Liver (tissue), 9 donors: ENCODE data around the gene DCLK2. TPM values are rescaled to one million over a fixed set of nuclear protein-coding genes. Genes with fewer than 3 reads are reported as not detected.

ENCODE experiments used
- DNase-seq: peaks from one replicate; pipeline ENCODE4 v3.0.0-alpha.2; 2017; ENCODE audit warnings: low spot score
- H3K27ac ChIP-seq, 2 donors: one replicate each; pipeline ENCODE4 v1.7.0; 2013; ENCODE audit warnings: inconsistent platforms in 2 of 2, low read length in 2 of 2, control low read depth in 1 of 2, low read depth in 1 of 2, mild to moderate bottlenecking in 1 of 2
- H3K27me3 ChIP-seq, 4 donors: one replicate each; pipeline versions ENCODE4 v1.6.1 to v1.7.0; 2013; ENCODE audit warnings: low read length in 3 of 4, inconsistent platforms in 1 of 4, mild to moderate bottlenecking in 1 of 4, moderate library complexity in 1 of 4; ENCODE audit not compliant: control insufficient read depth in 4 of 4, insufficient read depth in 4 of 4
- H3K36me3 ChIP-seq, 4 donors: one replicate each; pipeline versions ENCODE4 v1.6.1 to v1.7.0; 2013; ENCODE audit warnings: low read length in 3 of 4, mild to moderate bottlenecking in 3 of 4, low read depth in 1 of 4, moderate library complexity in 1 of 4; ENCODE audit not compliant: control insufficient read depth in 4 of 4, insufficient read depth in 3 of 4
- H3K4me1 ChIP-seq, 4 donors: one replicate each; pipeline versions ENCODE4 v1.6.1 to v1.7.0; 2013; ENCODE audit warnings: low read length in 3 of 4, mild to moderate bottlenecking in 3 of 4, moderate library complexity in 1 of 4; ENCODE audit not compliant: control insufficient read depth in 4 of 4, insufficient read depth in 4 of 4
- H3K4me3 ChIP-seq, 3 donors: one replicate each; pipeline versions ENCODE4 v1.6.1 to v1.7.0; 2013; ENCODE audit warnings: low read length in 3 of 3, control low read depth in 1 of 3, low read depth in 1 of 3, mild to moderate bottlenecking in 1 of 3
- H3K9ac ChIP-seq, 2 donors: one replicate each; pipeline ENCODE4 v1.7.0; 2013; ENCODE audit warnings: low read length in 2 of 2, mild to moderate bottlenecking in 2 of 2, moderate library complexity in 2 of 2, control low read depth in 1 of 2, low read depth in 1 of 2
- H3K9me3 ChIP-seq, 4 donors: one replicate each; pipeline versions ENCODE4 v1.6.1 to v1.7.0; 2013; ENCODE audit warnings: low read length in 3 of 4; ENCODE audit not compliant: control insufficient read depth in 4 of 4
- EGR1 ChIP-seq, 2 donors: IDR thresholded peaks; 2 replicates each; pipeline ENCODE4 v1.6.1; 2016 to 2018; ENCODE audit warnings: antibody characterized with exemption in 2 of 2, low read depth in 2 of 2
- FOXA1 ChIP-seq: IDR thresholded peaks from 2 replicates; pipeline ENCODE4 v1.6.1; 2016; ENCODE audit warnings: antibody characterized with exemption
- GABPA ChIP-seq, 2 donors: IDR thresholded peaks in 1 of 2; conservative IDR thresholded peaks in 1 of 2; 2 replicates each; pipeline ENCODE4 v1.6.1; 2016; ENCODE audit warnings: antibody characterized with exemption in 2 of 2, mild to moderate bottlenecking in 1 of 2, moderate library complexity in 1 of 2
- HNF4A ChIP-seq, 2 donors: conservative IDR thresholded peaks; 2 replicates each; pipeline ENCODE4 v1.6.1; 2016; ENCODE audit warnings: antibody characterized with exemption in 2 of 2, mild to moderate bottlenecking in 2 of 2
- HNF4G ChIP-seq: IDR thresholded peaks from 2 replicates; pipeline ENCODE4 v1.6.1; 2016; ENCODE audit warnings: antibody characterized with exemption
- NR2F2 ChIP-seq: IDR thresholded peaks from 2 replicates; pipeline ENCODE4 v1.6.1; 2016; ENCODE audit warnings: antibody characterized with exemption
- RAD21 ChIP-seq, 2 donors: IDR thresholded peaks; 2 replicates each; pipeline ENCODE4 v1.6.1; 2016; ENCODE audit warnings: antibody characterized with exemption in 2 of 2, mild to moderate bottlenecking in 2 of 2
- RXRA ChIP-seq, 2 donors: IDR thresholded peaks; 2 replicates each; pipeline ENCODE4 v1.6.1; 2017 to 2018; ENCODE audit warnings: antibody characterized with exemption in 2 of 2, mild to moderate bottlenecking in 1 of 2
- SP1 ChIP-seq: IDR thresholded peaks from 2 replicates; pipeline ENCODE4 v1.6.1; 2018; ENCODE audit warnings: antibody characterized with exemption, mild to moderate bottlenecking
- TAF1 ChIP-seq: conservative IDR thresholded peaks from 2 replicates; pipeline ENCODE4 v1.6.1; 2016; ENCODE audit warnings: antibody characterized with exemption, mild to moderate bottlenecking
- YY1 ChIP-seq: IDR thresholded peaks from 2 replicates; pipeline ENCODE4 v1.6.1; 2016; ENCODE audit warnings: antibody characterized with exemption, mild to moderate bottlenecking
- WGBS: extraction: QIAGEN DNeasy Blood & Tissue Kit; methylation state at CpG from one replicate; pipeline ENCODE4 v1.1.7; 2013; 5-methylcytosine and 5-hydroxymethylcytosine counted together
- polyA plus RNA-seq, 2 donors: library from polyadenylated mRNA; stranded (reverse) in 1 of 2; unstranded in 1 of 2; fragments of 200-250 nt in 1 of 2; fragments of >200 nt in 1 of 2; fragmentation: Nextera tagmentation in 1 of 2; extraction: Ambion mirVana in 1 of 2; gene quantifications; one replicate each; pipeline versions ENCODE4 v1.2.1 to v1.2.3, GENCODE V29; 2013 to 2015
- total RNA-seq, 2 donors: library from RNA; depleted of rRNA; stranded (reverse); fragments of >200 nt; gene quantifications; one replicate each; pipeline ENCODE4 v1.2.3, GENCODE V29; 2014
- TF ChIP-seq, protein P1 (sequence below): IDR thresholded peaks from 2 replicates; pipeline ENCODE4 v1.6.1; 2016; ENCODE audit warnings: antibody characterized with exemption
- TF ChIP-seq, protein P2 (sequence below): IDR thresholded peaks from 2 replicates; pipeline ENCODE4 v1.6.1; 2016; ENCODE audit warnings: antibody characterized with exemption
- TF ChIP-seq, protein P3 (sequence below): IDR thresholded peaks from 2 replicates; pipeline ENCODE4 v1.6.1; 2016; ENCODE audit warnings: antibody characterized with exemption
- TF ChIP-seq, protein P4 (sequence below): IDR thresholded peaks from 2 replicates; pipeline ENCODE4 v1.6.1; 2016; ENCODE audit warnings: antibody characterized with exemption, mild to moderate bottlenecking
- donor health status: healthy.
- donor health status: healthy.
- donor health status: healthy.
- donor health status: healthy.
- donor health status: healthy.

The DCLK2 gene
- total and polyA plus RNA-seq, 4 donors: 0.14 to 1.7 (median 0.50) TPM

DNA sequence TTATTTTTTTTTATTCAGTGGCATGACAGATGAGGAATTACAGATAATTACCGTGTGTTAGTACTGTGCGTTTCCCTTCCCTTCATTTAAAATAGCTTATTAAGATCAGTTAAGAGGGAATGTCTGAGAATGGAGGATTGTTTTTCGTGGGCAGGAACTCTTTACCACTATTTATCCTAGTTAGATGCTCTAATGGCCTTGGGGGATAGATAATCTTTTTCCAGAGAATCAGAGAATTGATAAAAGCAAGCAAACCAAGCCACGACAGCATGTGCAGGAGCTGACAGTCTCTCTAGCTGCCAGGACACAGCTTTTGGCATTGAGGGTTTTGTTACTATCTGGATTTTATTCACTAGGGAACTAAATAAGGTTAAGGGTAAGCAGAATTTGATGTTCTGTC lies 128.7 kb downstream of the DCLK2 start:
- DNase-seq: no peak
- no peak for TF ChIP-seq YY1
- TF ChIP-seq, protein P1, sequence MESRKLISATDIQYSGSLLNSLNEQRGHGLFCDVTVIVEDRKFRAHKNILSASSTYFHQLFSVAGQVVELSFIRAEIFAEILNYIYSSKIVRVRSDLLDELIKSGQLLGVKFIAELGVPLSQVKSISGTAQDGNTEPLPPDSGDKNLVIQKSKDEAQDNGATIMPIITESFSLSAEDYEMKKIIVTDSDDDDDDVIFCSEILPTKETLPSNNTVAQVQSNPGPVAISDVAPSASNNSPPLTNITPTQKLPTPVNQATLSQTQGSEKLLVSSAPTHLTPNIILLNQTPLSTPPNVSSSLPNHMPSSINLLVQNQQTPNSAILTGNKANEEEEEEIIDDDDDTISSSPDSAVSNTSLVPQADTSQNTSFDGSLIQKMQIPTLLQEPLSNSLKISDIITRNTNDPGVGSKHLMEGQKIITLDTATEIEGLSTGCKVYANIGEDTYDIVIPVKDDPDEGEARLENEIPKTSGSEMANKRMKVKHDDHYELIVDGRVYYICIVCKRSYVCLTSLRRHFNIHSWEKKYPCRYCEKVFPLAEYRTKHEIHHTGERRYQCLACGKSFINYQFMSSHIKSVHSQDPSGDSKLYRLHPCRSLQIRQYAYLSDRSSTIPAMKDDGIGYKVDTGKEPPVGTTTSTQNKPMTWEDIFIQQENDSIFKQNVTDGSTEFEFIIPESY: no peak
- no peak for TF ChIP-seq SP1
- no peak for TF ChIP-seq HNF4A (conservative IDR thresholded peaks at IDR 0.05)
- TF ChIP-seq, protein P2, sequence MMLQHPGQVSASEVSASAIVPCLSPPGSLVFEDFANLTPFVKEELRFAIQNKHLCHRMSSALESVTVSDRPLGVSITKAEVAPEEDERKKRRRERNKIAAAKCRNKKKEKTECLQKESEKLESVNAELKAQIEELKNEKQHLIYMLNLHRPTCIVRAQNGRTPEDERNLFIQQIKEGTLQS: no peak
- no peak for TF ChIP-seq RAD21 (IDR thresholded peaks at IDR 0.05)
- no peak for TF ChIP-seq RXRA (IDR thresholded peaks at IDR 0.05)
- no peak for TF ChIP-seq HNF4G
- TF ChIP-seq, protein P3, sequence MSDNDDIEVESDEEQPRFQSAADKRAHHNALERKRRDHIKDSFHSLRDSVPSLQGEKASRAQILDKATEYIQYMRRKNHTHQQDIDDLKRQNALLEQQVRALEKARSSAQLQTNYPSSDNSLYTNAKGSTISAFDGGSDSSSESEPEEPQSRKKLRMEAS: no peak
- TF ChIP-seq TAF1: no peak
- TF ChIP-seq FOXA1: no peak
- TF ChIP-seq, protein P4, sequence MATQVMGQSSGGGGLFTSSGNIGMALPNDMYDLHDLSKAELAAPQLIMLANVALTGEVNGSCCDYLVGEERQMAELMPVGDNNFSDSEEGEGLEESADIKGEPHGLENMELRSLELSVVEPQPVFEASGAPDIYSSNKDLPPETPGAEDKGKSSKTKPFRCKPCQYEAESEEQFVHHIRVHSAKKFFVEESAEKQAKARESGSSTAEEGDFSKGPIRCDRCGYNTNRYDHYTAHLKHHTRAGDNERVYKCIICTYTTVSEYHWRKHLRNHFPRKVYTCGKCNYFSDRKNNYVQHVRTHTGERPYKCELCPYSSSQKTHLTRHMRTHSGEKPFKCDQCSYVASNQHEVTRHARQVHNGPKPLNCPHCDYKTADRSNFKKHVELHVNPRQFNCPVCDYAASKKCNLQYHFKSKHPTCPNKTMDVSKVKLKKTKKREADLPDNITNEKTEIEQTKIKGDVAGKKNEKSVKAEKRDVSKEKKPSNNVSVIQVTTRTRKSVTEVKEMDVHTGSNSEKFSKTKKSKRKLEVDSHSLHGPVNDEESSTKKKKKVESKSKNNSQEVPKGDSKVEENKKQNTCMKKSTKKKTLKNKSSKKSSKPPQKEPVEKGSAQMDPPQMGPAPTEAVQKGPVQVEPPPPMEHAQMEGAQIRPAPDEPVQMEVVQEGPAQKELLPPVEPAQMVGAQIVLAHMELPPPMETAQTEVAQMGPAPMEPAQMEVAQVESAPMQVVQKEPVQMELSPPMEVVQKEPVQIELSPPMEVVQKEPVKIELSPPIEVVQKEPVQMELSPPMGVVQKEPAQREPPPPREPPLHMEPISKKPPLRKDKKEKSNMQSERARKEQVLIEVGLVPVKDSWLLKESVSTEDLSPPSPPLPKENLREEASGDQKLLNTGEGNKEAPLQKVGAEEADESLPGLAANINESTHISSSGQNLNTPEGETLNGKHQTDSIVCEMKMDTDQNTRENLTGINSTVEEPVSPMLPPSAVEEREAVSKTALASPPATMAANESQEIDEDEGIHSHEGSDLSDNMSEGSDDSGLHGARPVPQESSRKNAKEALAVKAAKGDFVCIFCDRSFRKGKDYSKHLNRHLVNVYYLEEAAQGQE: no peak
- TF ChIP-seq GABPA (IDR thresholded peaks at IDR 0.05 in 1 of 2, conservative IDR thresholded peaks at IDR 0.05 in 1 of 2): no peak
- no peak for TF ChIP-seq EGR1 (IDR thresholded peaks at IDR 0.05; ENCODE audit: low read depth in 2 of 2)
- TF ChIP-seq NR2F2: no peak
- Histone ChIP-seq H3K36me3 (no peaks in the 10 kb centered on the region), H3K9ac (no peak overlapping the region), H3K4me1 (no peaks in the 10 kb centered on the region), H3K27ac (no peak overlapping the region), H3K4me3 (no peak overlapping the region), H3K27me3 (peaks cover 0 to 8% (median 0%) of the 10 kb centered on the region in 4 donors), H3K9me3 (no peaks in the 10 kb centered on the region)
- WGBS: 82% methylated on average over 4 of the region's 4 CpGs

DNA sequence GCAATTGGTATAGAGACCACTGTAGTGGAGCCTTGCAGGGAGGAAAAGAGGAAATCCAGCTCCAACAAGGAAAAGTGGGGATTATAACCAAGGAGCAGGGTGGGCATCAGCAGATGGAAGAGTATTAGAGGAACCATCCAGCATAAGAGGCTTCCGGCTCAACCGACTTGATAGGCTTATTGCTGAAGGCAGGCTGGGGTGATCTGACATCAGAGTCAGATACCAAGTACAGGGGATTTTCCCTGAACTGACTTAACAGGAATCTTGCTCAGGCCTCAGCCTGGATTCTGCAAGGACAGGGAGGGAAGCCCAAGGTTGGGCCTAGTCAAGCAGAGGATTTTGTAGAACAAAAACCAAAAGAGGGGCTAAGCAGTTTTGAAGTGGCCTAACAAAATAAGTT lies 129.6 kb downstream of the DCLK2 start:
- H3K36me3 ChIP-seq: no peaks in the 10 kb centered on the region
- H3K4me1 ChIP-seq: no peaks in the 10 kb centered on the region
- H3K4me3 ChIP-seq: no peak overlapping the region
- 89% methylated on average over 2 of the region's 2 CpGs for WGBS
- no peak overlapping the region for H3K27ac ChIP-seq
- H3K9me3 ChIP-seq: no peaks in the 10 kb centered on the region
- H3K9ac ChIP-seq: no peak overlapping the region
- peaks cover 0 to 8% (median 0%) of the 10 kb centered on the region in 4 donors for H3K27me3 ChIP-seq
- TF ChIP-seq YY1 (no peak), SP1 (no peak), NR2F2 (no peak), RAD21 (IDR thresholded peaks at IDR 0.05) (no peak), GABPA (IDR thresholded peaks at IDR 0.05 in 1 of 2, conservative IDR thresholded peaks at IDR 0.05 in 1 of 2) (no peak), HNF4A (conservative IDR thresholded peaks at IDR 0.05) (no peak)
- TF ChIP-seq, protein P1: no peak
- DNase-seq: no peak
